Type B pancreatic cell (in vitro differentiated cells): ENCODE measurements around the gene SNX11. TPM values are rescaled to one million over a fixed set of nuclear protein-coding genes. Genes with fewer than 3 reads are reported as not detected.

Source experiments
- DNase-seq: peaks from one replicate; pipeline ENCODE4 v3.0.0; 2021; ENCODE audit warnings: mixed read lengths; ENCODE audit not compliant: unreplicated experiment; ENCODE audit errors: extremely low spot score
- H3K27ac Mint-ChIP-seq: 2 replicates; pipeline ENCODE4 v1.8.0; 2021; ENCODE audit warnings: mild to moderate bottlenecking, mixed read lengths
- H3K27me3 Mint-ChIP-seq: 2 replicates; pipeline ENCODE4 v1.8.0; 2021; ENCODE audit warnings: mixed read lengths
- H3K36me3 Mint-ChIP-seq: 2 replicates; pipeline ENCODE4 v1.8.0; 2021; ENCODE audit warnings: mixed read lengths
- H3K4me1 Mint-ChIP-seq: one replicate; pipeline ENCODE4 v1.8.0; 2021; ENCODE audit warnings: mixed read lengths; ENCODE audit not compliant: unreplicated experiment
- H3K4me3 Mint-ChIP-seq: 2 replicates; pipeline ENCODE4 v1.8.0; 2021; ENCODE audit warnings: mild to moderate bottlenecking, mixed read lengths
- H3K9me3 Mint-ChIP-seq: 2 replicates; pipeline ENCODE4 v1.8.0; 2021; ENCODE audit warnings: mixed read lengths
- microRNA-seq: library from miRNA; unstranded; fragments of <30 nt; microRNA quantifications from one replicate; pipeline ENCODE4, GENCODE V29; 2020
- total RNA-seq: library from RNA; stranded (reverse); gene quantifications from 2 replicates; pipeline ENCODE4 v1.2.1, GENCODE V29; 2021; ENCODE audit warnings: low replicate concordance
- TF ChIP-seq, protein P1 (sequence below): fragments of 200-600 bp; sonication (generic); conservative IDR thresholded peaks from 2 replicates; pipeline ENCODE4 v1.5.0; 2021; ENCODE audit warnings: antibody characterized with exemption, mild to moderate bottlenecking

Gene SNX11
- total RNA-seq, 1 donor from 2014 or later = 19.1 TPM

DNA sequence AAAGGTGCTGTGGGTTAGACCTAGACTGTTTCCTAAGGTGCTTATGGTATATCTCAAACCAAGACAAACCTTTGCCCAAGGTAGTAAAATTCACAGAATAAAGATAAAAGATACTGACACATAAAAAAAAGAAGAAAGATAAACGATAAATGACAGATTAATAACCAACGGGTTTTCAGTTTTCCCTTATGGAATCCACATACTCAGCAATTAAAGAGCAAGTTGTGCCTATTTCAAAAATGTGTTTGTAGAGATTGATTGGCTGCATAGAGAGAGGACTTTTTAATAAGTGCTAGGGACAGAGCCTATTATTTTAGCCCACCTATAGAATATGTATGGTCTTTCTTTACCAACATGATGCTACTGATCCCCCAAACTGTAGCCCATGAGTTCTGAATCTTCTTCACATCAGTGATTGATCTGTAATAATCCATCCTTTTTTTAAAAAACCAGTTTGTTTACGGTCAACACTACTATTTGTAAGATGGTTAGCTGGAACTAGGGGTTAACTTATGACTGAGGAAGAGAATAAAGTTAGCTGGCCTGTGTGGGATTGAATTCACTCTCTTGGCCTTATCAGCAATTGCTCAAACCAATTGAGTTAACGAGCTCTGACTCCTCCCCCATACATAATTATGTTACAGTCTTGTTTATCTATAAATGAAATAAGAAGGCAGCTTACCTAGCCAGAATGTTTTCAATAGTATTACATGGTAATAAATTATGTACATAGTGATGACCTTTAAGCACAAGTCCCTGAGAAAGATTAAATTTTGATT is 53.8 kb downstream of the SNX11 start:
- Mint-ChIP-seq H3K27me3 (peaks cover 32% of the 10 kb centered on the region), H3K9me3 (no peaks in the 10 kb centered on the region), H3K27ac (no peak overlapping the region), H3K4me1 (peaks cover 22% of the 10 kb centered on the region), H3K4me3 (no peak overlapping the region), H3K36me3 (no peaks in the 10 kb centered on the region)
- TF ChIP-seq, protein P1, sequence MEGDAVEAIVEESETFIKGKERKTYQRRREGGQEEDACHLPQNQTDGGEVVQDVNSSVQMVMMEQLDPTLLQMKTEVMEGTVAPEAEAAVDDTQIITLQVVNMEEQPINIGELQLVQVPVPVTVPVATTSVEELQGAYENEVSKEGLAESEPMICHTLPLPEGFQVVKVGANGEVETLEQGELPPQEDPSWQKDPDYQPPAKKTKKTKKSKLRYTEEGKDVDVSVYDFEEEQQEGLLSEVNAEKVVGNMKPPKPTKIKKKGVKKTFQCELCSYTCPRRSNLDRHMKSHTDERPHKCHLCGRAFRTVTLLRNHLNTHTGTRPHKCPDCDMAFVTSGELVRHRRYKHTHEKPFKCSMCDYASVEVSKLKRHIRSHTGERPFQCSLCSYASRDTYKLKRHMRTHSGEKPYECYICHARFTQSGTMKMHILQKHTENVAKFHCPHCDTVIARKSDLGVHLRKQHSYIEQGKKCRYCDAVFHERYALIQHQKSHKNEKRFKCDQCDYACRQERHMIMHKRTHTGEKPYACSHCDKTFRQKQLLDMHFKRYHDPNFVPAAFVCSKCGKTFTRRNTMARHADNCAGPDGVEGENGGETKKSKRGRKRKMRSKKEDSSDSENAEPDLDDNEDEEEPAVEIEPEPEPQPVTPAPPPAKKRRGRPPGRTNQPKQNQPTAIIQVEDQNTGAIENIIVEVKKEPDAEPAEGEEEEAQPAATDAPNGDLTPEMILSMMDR = no peak
- no peak for DNase-seq

DNA sequence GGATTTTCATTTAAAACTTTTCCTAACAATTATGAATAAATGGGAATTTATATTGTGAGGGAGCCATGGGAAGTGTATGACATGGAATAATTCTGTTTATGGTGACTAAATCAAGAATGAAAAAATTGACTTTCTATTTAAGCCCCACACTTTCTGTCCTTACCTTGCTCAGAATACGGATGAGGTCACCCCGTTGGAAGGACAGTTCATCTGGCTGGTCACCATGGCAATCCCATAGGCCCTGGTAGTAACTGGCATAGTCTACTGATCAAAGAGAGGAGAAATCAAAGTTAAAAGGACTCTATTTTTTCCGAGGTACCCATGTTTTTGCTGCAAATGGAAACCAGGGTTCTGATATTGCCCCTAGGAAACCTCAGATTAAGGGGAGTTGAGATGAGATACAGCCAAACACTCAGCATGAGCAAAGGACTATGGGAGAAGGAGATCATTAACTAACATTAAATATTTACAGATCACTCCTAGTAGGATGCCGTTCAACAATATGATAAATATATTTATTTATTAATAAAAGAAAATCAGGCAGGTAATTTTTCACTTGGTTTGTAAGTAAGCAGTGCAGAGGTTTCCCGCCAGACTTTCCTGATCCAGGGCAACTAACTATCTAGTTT is 54.9 kb downstream of the SNX11 start:
- Mint-ChIP-seq H3K4me3 (no peak overlapping the region), H3K9me3 (no peaks in the 10 kb centered on the region), H3K27ac (no peak overlapping the region), H3K4me1 (peaks cover 17% of the 10 kb centered on the region), H3K27me3 (peaks cover 33% of the 10 kb centered on the region), H3K36me3 (no peaks in the 10 kb centered on the region)
- TF ChIP-seq, protein P1 = no peak
- no peak for DNase-seq

DNA sequence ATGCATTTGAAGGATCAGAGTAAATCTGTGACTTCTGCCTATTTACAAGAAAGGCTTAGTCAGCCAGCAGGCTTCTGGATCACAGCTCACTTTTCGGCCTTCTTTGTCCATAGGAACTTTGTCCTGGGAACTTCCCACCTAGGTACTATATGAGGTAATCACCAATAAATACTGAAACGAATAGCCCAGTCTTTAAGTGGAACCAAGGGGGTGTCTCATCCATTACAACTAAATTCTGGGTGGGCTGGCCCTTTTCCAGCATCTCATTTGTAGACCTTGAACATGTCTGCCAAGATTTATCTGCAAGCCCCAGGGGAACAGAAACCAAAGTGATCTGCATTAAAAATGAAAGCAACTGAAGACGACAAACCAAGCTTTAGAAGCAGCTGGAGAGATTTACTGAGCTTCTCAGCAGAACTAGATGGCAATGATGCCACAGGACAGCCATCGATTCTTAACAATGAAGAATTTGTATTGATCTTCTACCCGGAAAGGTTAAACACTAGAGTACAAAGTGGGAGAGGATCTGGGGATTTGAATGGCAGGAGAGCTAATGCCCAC is 55.5 kb downstream of the SNX11 start:
- Mint-ChIP-seq H3K36me3 (no peaks in the 10 kb centered on the region), H3K4me3 (peak overlapping the region; percentile 4), H3K4me1 (peaks cover 17% of the 10 kb centered on the region), H3K9me3 (no peaks in the 10 kb centered on the region), H3K27me3 (peaks cover 39% of the 10 kb centered on the region), H3K27ac (no peak overlapping the region)
- no peak for DNase-seq
- TF ChIP-seq, protein P1 = no peak

DNA sequence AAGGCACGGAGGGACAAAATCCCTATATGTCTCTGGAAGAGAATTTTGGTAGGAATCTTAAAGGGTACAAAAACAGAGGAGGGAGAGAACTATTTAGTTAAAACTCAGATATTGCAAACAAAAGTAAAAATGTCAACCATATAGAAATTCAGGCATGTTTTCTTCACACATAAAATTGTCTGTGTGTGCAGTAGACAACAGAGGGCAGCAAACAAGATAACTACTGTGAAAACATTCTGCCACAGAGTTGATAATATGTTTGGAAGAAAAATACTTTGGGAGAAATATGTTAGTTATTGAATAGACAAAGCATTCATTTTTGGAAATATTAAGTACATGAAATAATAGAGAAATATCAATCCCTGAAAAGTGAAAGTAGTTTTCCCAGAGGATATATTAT is 56.2 kb downstream of the SNX11 start:
- Mint-ChIP-seq H3K4me1 (peaks cover 17% of the 10 kb centered on the region), H3K27me3 (peaks cover 45% of the 10 kb centered on the region), H3K9me3 (no peaks in the 10 kb centered on the region), H3K4me3 (no peak overlapping the region), H3K27ac (no peak overlapping the region), H3K36me3 (no peaks in the 10 kb centered on the region)
- no peak for DNase-seq
- TF ChIP-seq, protein P1 = peak; percentile 22

DNA sequence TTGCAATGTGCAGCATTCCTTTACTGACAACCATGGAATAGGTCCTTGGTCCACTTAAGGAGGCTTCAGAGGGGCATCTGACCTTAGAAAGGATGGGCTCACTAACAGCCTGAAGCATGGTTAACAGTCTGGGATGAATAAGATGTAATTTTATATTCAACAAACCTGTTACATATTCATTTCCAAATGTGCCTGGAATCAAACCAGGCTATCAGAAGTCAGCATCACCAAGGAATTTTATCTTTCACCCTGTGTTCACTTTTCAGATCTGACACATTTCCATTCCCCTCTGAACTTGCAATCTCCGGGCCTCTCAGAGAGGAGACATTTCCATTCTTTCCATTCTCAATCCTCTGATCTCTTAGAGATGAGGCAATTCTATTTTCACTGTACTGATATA is 62.4 kb downstream of the SNX11 start:
- H3K27ac Mint-ChIP-seq = no peak overlapping the region
- no peak overlapping the region for H3K4me3 Mint-ChIP-seq
- H3K9me3 Mint-ChIP-seq = no peaks in the 10 kb centered on the region
- TF ChIP-seq, protein P1 = no peak
- H3K36me3 Mint-ChIP-seq = no peaks in the 10 kb centered on the region
- no peak for DNase-seq
- H3K4me1 Mint-ChIP-seq = no peaks in the 10 kb centered on the region
- peaks cover 50% of the 10 kb centered on the region for H3K27me3 Mint-ChIP-seq

Small RNA genes within 50 kb of the gene (microRNA-seq; reads per million reads assigned to microRNA genes)
- not detected for gene MIR1203

Other genes starting within 250 kb of the SNX11 start
- 16.9 and 22.0 TPM in 2 replicates for gene SP2, start 211.5 kb upstream of the SNX11 start, total RNA-seq
- 12.8 and 16.3 TPM in 2 replicates for gene PNPO, start 166.2 kb upstream of the SNX11 start, total RNA-seq
- 20.0 and 32.5 TPM in 2 replicates for gene PRR15L, start 149.9 kb upstream of the SNX11 start, total RNA-seq
- 187 and 217 TPM in 2 replicates for gene CDK5RAP3, start 136.7 kb upstream of the SNX11 start, total RNA-seq
- 1.9 and 5.7 TPM in 2 replicates for gene COPZ2, start 70.0 kb upstream of the SNX11 start, total RNA-seq
- gene NFE2L1, start 59.4 kb upstream of the SNX11 start, total RNA-seq = 99.1 and 111 TPM in 2 replicates
- 72.8 and 154 TPM in 2 replicates for gene CBX1, start 6.3 kb upstream of the SNX11 start, total RNA-seq